NCI-H2029 (cell line): Measurements from ENCODE around the gene LGALS1.
"Not testable (repeated sequence)": the region's sequence is repeated elsewhere in the genome, so short reads cannot be mapped to it uniquely, and the experiment has no call there.

Source experiments
- DNase-seq: peaks from one replicate; lab custom pipeline; 2025; lab: John Stamatoyannopoulos, UW

Gene LGALS1

DNA sequence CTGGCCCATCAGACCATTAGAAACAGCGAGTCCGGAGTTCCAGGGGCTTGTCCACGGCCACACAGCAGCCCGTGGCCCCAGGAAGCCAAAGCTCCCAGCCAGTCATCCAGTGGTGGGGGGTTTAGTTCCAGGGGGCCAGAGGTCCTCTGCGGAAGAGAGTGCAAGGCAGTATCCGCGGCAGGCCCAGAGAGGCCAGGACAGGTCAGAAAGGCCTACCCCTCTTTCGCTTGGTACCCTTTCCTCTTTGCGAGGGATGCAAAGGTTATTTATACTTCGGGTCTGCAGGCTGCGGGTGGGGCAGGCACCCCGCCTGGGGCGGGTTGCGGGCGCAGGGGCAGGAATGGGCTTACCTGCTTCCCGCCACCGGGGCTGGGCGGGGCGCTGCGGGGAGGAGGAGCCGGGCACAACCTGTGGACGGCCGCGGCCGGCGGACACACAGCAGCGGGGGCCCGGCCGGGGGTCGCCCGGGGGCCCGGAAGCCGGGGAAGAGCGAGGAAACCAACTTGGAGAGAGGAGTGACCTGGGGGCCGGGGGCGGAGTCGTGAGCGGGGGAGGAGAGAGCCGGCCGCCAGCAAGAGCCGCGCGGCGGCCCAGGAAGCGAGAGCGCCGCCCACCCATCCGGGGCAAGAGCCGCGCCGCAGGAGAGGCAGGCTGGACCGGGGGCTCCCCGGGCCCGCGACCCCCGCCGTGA is 36.2 kb upstream of the LGALS1 start, which contains the start of gene SH3BP1:
Gene SH3BP1 (plus strand): TSS at position 600 of the 691 bp plus-strand sequence. CDS start 119 bp downstream, outside the sequence.
- no peak for DNase-seq

DNA sequence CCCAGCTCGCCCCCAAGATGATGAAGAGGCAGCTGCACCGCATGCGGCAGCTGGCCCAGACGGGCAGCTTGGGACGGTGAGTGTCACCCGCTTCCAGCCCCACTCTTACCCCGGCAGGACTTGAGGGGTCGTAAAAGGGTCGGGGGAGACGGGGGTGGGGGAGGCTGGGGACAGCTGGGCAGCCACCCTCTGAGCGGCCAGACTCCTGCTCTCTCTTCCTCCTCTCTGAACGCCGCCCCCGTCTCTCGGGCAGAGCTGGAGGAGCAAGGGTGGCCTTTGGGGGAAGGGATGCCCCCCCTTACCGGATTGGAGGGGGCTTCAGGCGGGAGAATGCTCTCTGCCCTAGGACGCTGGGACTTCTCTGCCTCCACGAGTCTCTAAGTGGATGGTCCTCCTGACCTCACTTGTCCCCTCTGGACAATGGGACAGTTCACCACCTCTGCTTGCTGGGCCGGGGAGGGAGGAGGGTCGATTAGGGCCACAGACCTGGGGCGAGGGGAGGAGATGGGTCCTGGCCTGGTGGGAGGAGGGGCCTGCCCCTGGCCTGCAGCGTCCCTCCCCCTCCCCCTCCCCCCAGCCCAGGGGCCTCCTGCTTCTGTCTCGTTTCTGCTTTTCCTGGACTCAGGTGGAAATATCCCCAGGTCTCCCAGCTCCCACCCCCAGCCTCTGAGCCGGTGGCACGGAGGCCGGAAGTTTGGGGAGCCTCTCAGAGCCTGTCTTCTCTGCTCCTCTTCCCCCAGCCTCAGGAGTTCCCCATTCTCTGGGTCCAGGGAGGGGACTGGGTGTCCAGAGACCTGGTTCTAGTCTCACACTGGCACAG is 35.5 kb upstream of the LGALS1 start:
- no peak for DNase-seq

DNA sequence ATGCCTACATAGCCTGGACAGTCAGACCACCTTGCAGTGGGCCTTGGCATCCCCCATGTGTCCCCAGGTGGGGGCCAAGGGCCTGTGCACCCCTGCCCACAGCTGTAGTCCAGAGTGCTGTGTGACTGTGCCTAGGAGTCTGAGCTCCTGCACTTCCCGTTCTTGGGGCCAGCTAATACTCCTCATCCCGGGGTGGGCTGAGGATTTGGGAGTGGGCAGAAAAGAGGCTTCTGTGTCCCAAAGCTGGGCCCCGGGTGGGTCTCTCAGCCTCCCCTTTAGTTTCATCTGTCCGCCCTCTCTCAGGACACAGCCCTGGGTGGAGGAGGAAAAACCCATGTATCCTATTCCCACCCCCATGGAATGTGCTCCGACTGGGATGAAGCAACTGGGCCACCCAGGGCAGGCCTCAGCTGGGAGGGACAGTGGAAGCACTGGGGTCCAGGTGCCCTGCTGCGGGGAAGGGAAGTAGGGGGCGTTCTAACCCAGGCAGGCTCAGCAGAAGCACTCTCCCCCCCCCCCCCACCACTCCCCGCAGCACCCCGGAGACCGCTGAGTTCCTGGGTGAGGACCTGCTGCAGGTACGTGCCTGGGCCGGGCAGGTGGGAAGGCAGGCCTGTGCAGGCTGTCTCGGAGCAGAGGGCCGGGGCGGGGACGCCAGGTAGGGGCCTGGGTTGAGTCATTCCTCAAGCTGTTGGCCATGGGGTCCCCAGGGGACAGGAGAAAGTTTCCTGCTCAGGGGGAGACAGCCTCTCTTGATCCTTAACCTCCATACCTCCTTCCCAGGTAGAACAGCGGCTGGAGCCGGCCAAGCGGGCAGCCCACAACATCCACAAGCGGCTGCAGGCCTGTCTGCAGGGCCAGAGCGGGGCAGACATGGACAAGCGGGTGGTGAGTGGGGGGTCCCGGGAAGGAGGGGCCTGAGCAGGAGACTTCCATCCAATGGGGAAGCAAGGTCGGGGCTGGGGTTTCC is 34.6 kb upstream of the LGALS1 start:
- no peak for DNase-seq

DNA sequence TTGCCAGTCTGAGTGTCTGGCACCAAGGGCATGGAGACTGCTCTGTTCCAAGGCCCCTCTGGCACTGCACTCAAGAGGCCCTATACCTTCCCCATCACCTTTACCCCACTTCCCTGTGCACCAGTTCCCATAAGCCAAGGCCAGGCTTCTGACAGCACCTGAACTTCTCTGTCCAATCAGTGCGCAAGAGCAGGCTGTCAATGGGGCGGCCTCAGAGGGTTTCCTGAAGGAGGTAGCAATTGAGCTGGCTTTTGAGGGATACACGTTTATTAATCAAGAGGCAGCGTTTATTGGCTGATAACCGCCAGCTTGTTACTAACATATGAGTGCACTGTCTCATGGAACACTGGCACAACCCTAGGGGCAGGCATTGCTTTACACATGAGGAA is 33.9 kb upstream of the LGALS1 start:
- DNase-seq, result no peak

DNA sequence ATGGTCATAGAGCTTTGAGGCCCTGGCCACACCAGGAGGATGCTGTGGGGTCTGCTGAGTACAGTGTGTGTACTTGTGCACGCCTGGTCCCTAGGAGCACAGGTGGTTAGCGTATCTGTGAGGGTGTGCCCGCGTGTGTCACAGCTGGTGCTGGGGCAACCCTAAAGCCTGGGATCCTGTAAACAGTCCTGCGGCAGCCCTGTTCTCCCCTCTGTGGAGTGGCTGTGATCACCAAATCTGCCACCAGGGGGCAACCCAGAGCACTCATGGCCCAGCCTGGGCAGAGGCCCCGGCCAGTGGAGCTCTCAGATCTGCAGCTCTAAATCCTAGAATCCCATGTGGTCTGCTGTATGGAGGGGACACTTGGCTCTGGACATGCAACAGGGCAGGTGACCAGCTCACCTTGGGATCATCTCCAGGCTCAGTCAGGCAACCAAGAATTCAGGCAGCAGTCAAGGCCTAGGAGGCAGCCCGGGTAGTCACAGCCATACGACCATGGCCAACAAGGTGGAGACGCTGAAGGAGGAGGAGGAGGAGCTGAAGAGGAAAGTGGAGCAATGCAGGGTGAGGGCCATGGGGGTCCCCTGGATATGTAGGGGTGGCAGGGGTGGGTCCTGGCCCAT is 32.1 kb upstream of the LGALS1 start:
- DNase-seq, result peak; percentile 43

DNA sequence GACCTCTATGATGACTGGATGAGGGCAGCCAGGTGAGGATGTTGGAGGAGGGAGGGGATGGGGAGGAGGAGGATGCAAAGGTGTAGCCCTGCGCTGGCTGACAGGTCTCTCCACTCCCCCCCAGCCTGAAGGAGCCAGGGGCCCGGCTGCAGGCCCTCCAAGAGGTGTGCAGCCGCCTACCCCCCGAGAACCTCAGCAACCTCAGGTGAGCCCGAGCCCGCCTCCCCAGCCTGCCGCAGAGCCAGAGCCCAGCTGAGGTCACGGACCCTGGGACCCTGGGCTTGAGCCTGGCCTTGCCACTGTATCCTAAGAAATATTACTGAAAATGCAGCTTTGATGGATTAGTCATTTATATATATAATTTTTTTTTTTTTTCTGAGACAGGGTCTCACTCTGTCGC is 28.1 kb upstream of the LGALS1 start:
- DNase-seq, result no peak

DNA sequence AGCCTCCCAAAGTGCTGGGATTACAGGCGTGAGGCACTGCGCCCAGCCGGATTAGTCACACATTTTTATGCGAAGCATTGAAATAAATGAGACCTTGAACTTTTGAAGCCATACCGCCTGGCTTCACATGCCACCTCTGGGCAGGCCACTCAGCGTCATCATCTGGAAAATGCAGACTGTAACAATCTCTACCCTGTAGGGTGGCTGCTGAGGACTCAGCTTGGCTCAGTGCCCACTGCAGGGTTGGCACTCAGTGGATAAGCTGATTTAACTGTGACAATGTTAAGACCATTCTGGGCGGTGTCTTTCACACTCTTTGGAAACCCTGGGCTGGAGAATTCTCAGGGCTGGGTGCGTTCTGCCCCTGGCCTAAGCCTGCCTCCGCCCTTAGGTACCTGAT is 27.5 kb upstream of the LGALS1 start:
- no peak for DNase-seq

DNA sequence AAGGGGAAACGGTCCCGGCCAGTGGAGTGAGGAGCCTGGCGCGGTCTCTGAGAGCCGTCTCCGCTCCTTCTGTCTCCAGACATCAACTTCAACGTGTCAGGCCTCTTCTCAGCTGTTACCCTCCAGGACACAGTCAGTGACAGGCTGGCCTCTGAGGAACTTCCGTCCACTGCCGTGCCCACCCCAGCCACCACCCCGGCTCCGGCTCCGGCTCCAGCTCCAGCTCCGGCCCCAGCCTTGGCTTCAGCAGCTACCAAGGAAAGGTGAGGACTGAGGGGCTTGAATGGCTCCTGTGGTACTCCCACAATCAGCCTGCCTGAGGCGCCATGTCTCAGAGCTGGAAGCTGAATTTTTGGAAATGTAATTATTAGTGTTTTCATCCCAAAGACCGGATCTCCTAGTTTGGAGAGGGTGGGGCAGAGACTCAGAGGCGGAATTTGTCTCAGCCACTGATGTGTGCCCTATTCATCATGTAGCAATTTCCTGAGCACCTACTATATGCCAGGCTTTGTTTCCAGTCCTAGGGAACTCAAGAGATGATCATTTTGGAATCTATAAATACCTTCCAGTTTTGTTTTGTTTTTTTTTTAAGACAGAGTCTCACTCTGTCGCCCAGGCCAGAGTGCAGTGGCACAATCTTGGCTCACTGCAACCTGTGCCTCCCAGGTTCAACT is 24.8 kb upstream of the LGALS1 start:
- no peak for DNase-seq

DNA sequence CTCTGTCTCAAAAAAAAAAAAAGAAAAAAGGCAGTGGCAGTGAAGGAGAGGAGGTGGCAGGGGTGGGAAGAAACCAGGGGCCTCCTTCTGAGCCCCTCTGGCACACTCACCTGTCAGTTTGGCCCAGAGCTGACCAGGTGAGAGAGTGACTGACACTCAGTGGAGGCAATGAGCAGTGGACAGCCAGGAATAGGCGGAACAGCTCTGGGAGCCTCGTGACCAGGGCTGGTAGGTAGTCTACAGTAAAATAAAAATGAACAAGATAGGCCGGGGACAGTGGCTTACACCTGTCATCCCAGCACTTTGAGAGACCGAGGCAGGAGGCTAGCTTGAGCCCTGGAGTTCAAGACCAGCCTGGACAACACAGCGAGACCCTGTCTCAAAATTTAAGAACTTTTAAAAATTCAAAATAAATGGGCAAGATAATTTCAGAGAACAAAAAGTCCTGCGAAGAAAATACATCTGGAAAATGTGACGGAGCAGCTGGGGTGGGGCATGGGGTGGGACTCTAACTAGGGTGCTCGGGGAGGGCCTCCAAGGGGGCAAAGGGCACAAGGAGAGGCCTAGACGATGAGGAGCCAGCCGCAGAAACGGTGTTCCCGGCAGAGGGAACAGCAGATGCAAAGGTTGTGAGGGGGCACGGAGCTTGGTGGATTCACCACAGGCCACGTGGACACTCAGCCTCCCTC is 20.7 kb upstream of the LGALS1 start:
- DNase-seq, result no peak

DNA sequence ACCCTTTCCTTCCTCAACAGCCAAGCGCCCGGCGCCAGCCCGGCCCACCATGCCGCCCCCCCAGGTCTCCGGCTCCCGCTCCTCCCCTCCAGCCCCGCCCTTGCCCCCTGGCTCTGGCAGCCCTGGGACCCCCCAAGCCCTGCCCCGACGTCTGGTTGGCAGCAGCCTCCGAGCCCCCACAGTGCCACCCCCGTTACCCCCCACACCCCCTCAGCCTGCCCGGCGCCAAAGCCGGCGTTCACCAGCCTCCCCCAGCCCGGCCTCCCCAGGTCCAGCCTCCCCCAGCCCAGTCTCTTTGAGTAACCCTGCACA is 20.2 kb upstream of the LGALS1 start:
- DNase-seq, result no peak

DNA sequence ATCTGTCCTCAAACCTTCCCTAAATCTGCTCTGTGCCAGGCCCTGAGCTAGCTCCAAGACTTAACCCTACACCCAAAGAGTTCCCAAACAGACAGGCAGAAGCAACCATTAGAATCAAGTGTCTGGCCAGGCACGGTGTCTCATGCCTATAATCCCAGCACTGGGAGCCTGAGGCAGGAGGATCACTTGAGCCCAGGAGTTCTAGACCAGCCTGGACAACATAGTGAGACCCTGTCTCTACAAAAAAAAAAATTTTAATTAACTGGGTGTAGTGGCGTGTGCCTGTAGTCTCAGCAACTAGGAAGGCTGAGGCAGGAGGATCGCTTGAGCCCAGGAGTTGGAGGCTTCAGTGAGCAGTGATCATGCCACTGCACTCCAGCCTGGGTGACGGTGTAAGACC is 18.9 kb upstream of the LGALS1 start:
- DNase-seq, result not testable (repeated sequence)

DNA sequence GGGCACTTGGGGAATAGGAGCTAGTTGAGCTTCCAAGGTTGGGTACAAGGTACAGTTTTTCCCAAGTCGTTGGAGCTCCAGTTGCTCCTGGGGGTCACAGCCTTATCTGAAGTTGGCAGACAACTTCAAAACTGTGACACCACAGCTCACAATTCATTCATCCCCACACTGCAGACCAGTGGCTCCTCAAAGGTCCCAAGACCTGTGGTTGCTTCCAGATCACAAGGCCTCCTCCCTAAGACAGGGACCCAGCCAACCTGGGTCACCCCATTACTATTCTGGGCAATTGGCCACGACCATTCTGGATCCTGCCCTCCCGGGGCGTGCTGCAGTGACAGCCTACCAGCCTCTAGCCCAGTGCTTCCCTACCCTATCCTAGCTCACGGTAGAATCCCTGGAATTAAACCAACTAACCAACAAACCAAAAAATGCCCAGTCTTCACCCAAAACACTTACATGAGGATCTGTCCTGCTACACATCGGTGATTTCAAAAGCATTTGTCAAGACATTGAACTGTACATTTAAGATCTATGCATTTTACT is 17.8 kb upstream of the LGALS1 start:
- no peak for DNase-seq

DNA sequence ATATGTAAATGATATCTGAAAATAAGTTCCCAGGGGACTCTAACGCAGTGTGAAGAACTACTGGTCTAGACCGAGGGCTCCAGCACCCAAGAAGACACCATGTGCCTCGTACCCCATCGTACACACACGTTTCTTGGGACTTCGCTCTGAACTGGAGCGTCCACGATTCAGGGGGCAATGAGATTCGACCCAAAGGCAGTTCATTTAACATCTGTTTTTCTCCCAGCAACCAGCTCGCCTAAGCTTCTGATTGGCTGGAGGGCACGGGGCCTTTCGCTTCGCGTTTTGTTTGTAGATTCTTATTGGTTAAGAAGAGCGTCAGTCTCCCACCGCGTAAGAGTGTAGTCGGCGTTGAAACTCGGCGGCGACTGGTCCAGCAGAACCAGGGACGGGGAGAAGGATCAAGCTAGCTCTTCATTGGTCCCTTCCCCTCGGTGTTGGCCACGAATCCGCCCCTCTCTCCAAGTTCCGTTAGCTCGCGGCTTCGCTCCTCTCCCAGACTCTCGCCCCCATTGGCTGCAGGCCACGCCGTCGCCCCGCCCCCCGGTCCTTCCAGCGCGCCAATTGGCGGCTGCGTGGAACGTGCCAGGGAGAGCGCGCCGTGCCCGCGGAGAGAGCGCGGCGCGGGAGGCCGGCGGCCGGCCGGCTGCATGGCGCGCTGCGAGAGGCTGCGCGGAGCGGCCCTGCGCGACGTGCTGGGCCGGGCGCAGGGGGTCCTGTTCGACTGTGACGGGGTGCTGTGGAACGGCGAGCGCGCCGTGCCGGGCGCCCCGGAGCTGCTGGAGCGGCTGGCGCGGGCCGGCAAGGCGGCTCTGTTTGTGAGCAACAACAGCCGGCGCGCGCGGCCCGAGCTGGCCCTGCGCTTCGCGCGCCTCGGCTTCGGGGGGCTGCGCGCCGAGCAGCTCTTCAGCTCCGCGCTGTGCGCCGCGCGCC is 17.0 kb upstream of the LGALS1 start, which contains the start of gene PDXP:
Gene PDXP (plus strand): TSS at position 591 of the 933 bp plus-strand sequence. CDS start 60 bp downstream, at position 651.
- DNase-seq, result peak; percentile 99

DNA sequence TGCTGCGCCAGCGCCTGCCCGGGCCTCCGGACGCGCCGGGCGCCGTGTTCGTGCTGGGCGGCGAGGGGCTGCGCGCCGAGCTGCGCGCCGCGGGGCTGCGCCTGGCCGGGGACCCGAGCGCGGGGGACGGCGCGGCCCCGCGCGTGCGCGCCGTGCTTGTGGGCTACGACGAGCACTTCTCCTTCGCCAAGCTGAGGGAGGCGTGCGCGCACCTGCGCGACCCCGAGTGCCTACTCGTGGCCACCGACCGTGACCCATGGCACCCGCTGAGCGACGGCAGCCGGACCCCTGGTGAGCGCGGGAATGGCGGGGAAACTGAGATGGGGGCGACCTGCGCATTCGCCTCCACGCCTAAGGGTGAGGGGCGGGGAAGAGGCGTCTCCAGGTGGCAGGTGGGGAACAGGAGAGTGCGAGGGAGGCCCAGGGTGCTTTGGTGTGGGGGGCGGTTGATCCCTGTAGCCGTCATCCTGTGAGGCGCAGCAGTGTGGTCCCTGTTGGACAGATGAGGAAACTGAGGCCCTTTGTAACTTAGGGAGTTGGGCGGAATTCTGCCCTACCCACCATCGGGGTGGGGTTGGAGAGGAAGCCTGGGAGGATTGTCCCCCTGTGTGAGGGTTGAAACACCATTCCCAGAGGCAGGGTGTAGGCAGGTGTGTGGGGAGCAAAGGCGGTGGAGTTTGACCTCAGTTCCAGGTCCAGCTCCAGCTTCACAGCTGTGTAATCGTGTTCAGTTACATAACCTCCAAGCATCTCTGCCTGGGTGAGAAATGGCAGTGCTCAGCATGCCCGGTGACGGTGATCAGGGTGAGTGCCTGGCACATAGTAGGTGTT is 16.2 kb upstream of the LGALS1 start:
- no peak for DNase-seq

DNA sequence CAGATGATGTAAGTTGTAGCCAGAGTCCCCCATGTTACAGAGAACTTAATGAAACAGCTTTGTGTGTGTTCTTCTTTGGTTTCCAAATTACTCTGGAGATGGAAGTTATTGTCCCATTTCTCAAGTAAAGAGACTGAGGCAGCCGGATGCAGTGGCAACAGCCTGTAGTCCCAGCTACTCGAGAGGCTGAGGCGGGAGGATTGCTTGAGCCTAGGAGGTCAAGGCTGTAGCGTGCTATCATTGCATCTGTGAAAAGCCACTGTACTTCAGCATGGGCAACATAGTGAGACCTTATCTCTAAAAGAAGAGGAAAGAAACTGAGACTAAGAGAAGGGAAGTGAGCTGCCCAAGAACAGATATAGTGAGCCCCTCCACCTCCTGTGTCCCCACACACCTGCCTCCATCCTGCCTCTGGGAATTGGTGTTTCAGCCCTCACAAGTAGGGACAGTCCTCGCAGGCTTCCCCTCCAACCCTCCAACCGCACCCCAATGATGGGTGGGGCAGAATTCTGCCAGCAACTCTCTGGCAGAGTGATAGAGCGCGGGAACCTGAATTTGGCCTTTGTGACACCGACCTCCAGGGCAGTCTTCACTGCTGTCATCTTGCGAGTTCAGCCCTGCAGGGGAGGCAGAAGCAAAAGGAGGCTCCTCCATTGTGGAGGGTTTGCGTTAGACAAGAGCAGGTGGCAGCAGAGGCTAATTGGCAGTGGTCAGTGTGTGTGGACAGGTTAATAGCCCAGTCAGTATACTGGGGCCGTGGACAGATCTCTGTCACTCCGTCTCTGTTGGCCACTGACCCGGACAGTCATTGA is 15.3 kb upstream of the LGALS1 start:
- DNase-seq, result no peak

DNA sequence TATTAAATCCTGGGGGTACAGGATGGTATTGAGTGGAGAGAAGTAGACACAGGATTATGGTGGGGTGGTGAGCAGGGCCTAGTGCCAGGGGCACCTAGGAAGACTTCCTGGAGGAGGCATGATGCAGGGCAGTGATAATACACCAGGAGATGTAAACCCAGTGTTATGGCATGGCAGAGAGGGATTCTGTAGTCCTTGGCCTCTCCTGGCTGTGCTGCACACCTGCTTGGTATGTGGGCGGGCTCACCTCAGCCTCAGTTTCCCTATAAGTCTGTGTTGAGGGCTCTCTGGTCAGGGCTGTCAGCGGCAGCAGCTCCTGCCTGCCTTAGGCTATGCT is 14.8 kb upstream of the LGALS1 start:
- DNase-seq, result no peak

DNA sequence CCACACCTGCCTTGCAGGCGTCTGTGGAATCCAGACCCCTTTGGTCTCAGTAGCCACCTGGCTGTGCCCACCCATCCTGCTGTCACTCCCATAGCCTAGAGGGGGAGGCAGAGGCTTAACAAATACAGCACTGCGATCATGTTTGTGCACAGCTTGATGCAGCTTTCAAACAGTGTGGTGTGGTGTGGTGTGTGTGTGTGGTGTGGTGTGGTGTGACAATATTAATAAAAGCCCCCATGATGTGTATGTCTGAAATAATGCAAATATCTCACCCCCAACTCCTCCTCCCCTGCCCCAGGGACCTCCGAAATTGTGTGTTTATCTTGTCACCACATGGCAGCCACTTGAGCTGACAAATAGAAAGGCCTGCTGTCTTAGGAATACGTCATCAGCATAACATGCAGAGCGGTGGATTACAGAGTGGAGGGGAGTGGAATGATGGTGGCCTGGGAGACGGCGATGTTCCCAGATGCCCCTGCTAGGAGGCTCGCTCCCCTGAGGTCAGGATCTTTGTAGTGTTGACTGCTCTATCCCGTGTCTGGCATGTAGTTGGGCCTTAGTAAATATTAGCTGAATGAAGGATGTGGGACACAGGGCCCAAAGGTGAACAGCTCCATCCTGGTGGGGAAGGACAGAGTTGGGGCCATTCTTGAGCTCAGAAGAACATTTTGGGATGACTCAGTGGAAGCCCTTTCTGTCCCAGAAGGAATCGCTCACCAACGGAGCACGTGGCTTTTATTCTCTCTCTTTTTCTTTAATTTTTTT is 14.1 kb upstream of the LGALS1 start:
- peak; percentile 42 for DNase-seq
